Ishikawa (cell line): Measurements from ENCODE around the gene KIRREL3.

ENCODE experiments used
- CEBPB ChIP-seq: IDR thresholded peaks from 2 replicates; pipeline ENCODE4 v1.6.1; 2012
- CREB1 ChIP-seq: IDR thresholded peaks from 2 replicates; pipeline ENCODE4 v1.6.1; 2012; ENCODE audit warnings: low read depth
- EGR1 ChIP-seq: IDR thresholded peaks from 2 replicates; pipeline ENCODE4 v1.6.1; 2012
- EP300 ChIP-seq: IDR thresholded peaks from 2 replicates; pipeline ENCODE4 v1.6.1; 2012; ENCODE audit warnings: borderline replicate concordance
- FOXM1 ChIP-seq: IDR thresholded peaks from 2 replicates; pipeline ENCODE4 v1.6.1; 2012; ENCODE audit warnings: low read depth, borderline replicate concordance
- MAX ChIP-seq: IDR thresholded peaks from 2 replicates; pipeline ENCODE4 v1.6.1; 2012
- NFIC ChIP-seq: IDR thresholded peaks from 2 replicates; pipeline ENCODE4 v1.6.1; 2012
- RAD21 ChIP-seq: IDR thresholded peaks from 2 replicates; pipeline ENCODE4 v1.6.1; 2012; ENCODE audit warnings: low read depth
- TAF1 ChIP-seq: IDR thresholded peaks from 2 replicates; pipeline ENCODE4 v1.6.1; 2012; ENCODE audit warnings: low read depth, mild to moderate bottlenecking
- TCF12 ChIP-seq: IDR thresholded peaks from 2 replicates; pipeline ENCODE4 v1.6.1; 2012; ENCODE audit warnings: low read depth
- TEAD4 ChIP-seq: IDR thresholded peaks from 2 replicates; pipeline ENCODE4 v1.6.1; 2012
- YY1 ChIP-seq: IDR thresholded peaks from 2 replicates; pipeline ENCODE4 v1.6.1; 2012; ENCODE audit warnings: low read depth
- ZBTB7A ChIP-seq: IDR thresholded peaks from 2 replicates; pipeline ENCODE4 v1.6.1; 2012; ENCODE audit warnings: low read depth
- TF ChIP-seq, protein P1 (sequence below): IDR thresholded peaks from 2 replicates; pipeline ENCODE4 v1.6.1; 2012
- TF ChIP-seq, protein P2 (sequence below): IDR thresholded peaks from 2 replicates; pipeline ENCODE4 v1.6.1; 2012; ENCODE audit warnings: low read depth, mild to moderate bottlenecking

The KIRREL3 gene

GRCh38 chr11:126515501-126515900 is 485.1 kb downstream of the KIRREL3 start:
- TF ChIP-seq CREB1 (no peak), TEAD4 (no peak), TAF1 (no peak)
- TF ChIP-seq, protein P1, sequence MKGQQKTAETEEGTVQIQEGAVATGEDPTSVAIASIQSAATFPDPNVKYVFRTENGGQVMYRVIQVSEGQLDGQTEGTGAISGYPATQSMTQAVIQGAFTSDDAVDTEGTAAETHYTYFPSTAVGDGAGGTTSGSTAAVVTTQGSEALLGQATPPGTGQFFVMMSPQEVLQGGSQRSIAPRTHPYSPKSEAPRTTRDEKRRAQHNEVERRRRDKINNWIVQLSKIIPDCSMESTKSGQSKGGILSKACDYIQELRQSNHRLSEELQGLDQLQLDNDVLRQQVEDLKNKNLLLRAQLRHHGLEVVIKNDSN: no peak
- TF ChIP-seq, protein P2, sequence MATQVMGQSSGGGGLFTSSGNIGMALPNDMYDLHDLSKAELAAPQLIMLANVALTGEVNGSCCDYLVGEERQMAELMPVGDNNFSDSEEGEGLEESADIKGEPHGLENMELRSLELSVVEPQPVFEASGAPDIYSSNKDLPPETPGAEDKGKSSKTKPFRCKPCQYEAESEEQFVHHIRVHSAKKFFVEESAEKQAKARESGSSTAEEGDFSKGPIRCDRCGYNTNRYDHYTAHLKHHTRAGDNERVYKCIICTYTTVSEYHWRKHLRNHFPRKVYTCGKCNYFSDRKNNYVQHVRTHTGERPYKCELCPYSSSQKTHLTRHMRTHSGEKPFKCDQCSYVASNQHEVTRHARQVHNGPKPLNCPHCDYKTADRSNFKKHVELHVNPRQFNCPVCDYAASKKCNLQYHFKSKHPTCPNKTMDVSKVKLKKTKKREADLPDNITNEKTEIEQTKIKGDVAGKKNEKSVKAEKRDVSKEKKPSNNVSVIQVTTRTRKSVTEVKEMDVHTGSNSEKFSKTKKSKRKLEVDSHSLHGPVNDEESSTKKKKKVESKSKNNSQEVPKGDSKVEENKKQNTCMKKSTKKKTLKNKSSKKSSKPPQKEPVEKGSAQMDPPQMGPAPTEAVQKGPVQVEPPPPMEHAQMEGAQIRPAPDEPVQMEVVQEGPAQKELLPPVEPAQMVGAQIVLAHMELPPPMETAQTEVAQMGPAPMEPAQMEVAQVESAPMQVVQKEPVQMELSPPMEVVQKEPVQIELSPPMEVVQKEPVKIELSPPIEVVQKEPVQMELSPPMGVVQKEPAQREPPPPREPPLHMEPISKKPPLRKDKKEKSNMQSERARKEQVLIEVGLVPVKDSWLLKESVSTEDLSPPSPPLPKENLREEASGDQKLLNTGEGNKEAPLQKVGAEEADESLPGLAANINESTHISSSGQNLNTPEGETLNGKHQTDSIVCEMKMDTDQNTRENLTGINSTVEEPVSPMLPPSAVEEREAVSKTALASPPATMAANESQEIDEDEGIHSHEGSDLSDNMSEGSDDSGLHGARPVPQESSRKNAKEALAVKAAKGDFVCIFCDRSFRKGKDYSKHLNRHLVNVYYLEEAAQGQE: no peak

DNA sequence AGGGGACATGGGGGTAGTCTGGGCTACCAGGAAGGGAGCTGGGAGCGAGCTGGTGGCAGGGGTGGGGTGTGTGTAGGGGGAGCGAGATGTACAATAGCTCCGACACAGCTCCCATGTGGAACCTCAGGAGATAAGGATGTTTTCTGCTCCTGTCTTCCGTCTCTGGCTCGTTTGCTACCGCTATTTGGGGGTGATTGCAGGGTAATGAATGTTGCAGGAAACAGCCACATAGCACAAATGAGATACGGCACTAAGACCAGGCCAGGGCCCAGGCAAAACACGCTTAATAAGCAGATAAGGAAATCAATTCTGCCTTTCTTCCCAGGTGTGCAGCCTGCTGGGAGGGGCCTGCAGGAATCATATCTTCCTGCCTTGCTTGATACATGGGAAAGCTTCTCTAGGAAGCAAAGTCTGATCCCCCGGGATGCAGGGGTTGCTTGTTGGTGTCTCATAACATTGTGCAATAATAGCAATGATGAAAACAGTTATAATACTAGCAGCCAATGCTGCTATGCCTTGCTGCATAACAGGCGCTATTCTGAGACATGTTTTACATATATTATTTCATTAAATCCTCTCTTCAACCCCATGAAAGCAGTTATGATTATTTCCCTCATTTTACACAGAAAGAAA is 486.4 kb downstream of the KIRREL3 start:
- TF ChIP-seq CREB1: no peak
- TF ChIP-seq, protein P2: no peak
- no peak for TF ChIP-seq FOXM1
- no peak for TF ChIP-seq ZBTB7A
- no peak for TF ChIP-seq TAF1
- no peak for TF ChIP-seq TCF12
- TF ChIP-seq RAD21: no peak
- TF ChIP-seq EP300: no peak
- TF ChIP-seq TEAD4: no peak
- TF ChIP-seq, protein P1: no peak
- no peak for TF ChIP-seq EGR1
- no peak for TF ChIP-seq MAX
- TF ChIP-seq YY1: no peak
- no peak for TF ChIP-seq CEBPB
- no peak for TF ChIP-seq NFIC

- TF ChIP-seq MAX (no peak), CEBPB (no peak), YY1 (no peak), CREB1 (no peak), EGR1 (no peak), NFIC (no peak), RAD21 (no peak), TAF1 (no peak), ZBTB7A (no peak)
Observed at GRCh38 chr11:126512741-126513715, 487.5 kb downstream of the KIRREL3 start.

- TF ChIP-seq EGR1 (no peak), EP300 (no peak), ZBTB7A (no peak), TAF1 (no peak), MAX (no peak)
Observed at GRCh38 chr11:126512251-126512650, 488.3 kb downstream of the KIRREL3 start.

DNA sequence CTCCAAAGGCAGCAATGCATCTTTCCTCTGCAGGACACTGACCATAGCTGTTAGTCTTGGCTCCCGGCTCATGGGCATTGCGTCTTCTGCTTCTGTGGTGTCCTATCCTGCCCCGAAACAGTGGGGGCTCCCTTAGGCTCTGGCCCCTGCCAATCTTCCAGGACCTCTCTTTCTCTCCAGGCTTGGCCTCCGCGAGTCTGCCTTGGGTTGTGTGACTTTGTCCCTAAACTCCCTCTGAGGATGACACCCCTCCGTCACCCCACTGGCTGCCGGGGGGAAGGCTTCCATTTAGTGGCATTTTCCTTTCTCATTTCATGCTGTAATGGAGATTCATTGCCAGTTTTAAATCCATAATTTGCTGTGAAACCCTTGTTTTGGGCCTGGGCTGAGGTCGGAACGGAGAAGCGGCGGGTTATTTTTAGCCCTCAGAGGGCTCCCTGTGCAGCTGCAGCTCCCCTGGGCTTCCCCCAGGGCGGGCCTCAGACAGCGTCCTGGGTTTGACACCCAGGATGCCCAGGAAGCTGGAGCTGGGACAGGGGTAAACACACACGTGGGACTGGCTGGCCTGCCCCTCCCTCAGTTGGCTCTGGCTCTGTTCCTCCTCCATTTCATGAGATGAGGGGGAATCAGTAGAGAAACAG is 489.0 kb downstream of the KIRREL3 start:
- no peak for TF ChIP-seq ZBTB7A
- TF ChIP-seq, protein P1: no peak
- no peak for TF ChIP-seq FOXM1
- TF ChIP-seq EGR1: no peak
- TF ChIP-seq EP300: no peak
- TF ChIP-seq, protein P2: no peak
- TF ChIP-seq TCF12: no peak
- no peak for TF ChIP-seq TEAD4
- no peak for TF ChIP-seq NFIC
